Erythroblast (primary cell): Measurements from ENCODE around the gene PPIL1.

Source experiments
- GATA1 ChIP-seq: IDR thresholded peaks from 2 replicates; pipeline ENCODE4 v1.6.1; 2011; ENCODE audit warnings: low read depth, mild to moderate bottlenecking, control low read depth, low read length, moderate library complexity
- POLR2A ChIP-seq: IDR thresholded peaks from 2 replicates; pipeline ENCODE4 v1.6.1; 2011; ENCODE audit warnings: mild to moderate bottlenecking, low read length

DNA sequence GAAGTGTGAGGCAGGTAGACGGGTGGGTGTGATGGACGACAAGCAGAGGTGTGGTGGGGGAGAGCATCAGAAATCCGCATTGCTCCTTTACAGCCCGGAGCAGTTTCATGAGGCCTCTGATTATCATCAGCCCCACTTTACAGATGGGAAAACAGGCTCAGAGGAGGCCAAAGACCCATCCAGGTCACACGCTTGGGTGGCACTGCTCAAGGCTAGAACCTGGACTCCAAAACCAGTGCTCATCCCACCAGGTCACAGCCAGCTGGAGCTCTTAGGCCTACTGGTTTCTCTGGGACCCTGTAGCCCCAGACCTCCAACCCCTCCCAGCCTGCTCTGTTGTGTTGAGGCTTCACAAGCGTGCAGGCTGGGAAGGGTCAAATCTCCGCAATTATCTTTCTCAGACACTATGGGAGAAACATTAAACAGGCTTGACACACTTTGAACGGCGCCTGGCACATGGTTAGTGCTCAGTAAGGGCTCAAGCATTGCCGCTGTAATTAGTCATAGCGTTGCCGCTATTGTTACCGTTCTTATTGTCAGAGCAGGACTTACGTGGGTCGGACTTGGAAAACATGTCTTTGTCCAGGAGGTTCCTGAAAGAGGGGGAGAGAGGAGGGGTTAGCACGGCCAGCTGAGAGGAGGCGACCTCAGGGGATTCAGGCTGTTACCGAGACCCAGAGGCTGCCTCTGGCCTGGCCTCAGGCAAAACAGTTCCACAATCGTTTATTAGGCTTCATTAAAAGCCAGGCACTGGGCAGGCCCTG, 51.9 kb downstream of the PPIL1 start:
- TF ChIP-seq POLR2A = no peak
- TF ChIP-seq GATA1 = no peak
